Tongue (tissue), 2 donors: Measurements from ENCODE around the gene PADI1. TPM values are rescaled to one million over a fixed set of nuclear protein-coding genes. Genes with fewer than 3 reads are reported as not detected.

Experiments
- DNase-seq: peaks from one replicate; pipeline ENCODE4 v3.0.0-alpha.2; 2015
- total RNA-seq: library from RNA; depleted of rRNA; stranded (reverse); fragments of >200 nt; gene quantifications from one replicate; pipeline ENCODE4 v1.2.3, GENCODE V29; 2014

PADI1 gene
- 10.3 TPM for total RNA-seq

- DNase-seq, result no peak
Measured at GRCh38 chr1:17204546-17205440, at the start of gene PADI1. Gene PADI1, plus strand, starts transcription at chr1:17205128. Its CDS starts 90 bp downstream, at chr1:17205218.

GRCh38 chr1:17155257-17155920 is 49.5 kb upstream of the PADI1 start:
- DNase-seq, result no peak

- DNase-seq, result no peak
Measured at GRCh38 chr1:17156108-17156507, 48.8 kb upstream of the PADI1 start.

- no peak for DNase-seq
Measured at GRCh38 chr1:17158961-17159360, 46.0 kb upstream of the PADI1 start.

GRCh38 chr1:17161137-17161740 is 43.7 kb upstream of the PADI1 start:
- DNase-seq, result no peak

- no peak for DNase-seq
Measured at GRCh38 chr1:17161926-17162800, 42.8 kb upstream of the PADI1 start.

GRCh38 chr1:17162941-17163340 is 42.0 kb upstream of the PADI1 start:
- no peak for DNase-seq

GRCh38 chr1:17163371-17163770 is 41.6 kb upstream of the PADI1 start:
- DNase-seq, result no peak

- DNase-seq, result no peak
Measured at GRCh38 chr1:17163789-17164666, 40.9 kb upstream of the PADI1 start.

GRCh38 chr1:17165823-17166222 is 39.1 kb upstream of the PADI1 start:
- no peak for DNase-seq

GRCh38 chr1:17167041-17167785 is 37.7 kb upstream of the PADI1 start:
- DNase-seq, result no peak

- DNase-seq, result no peak
Measured at GRCh38 chr1:17167786-17168090, 37.2 kb upstream of the PADI1 start.

GRCh38 chr1:17168091-17168876 is 36.6 kb upstream of the PADI1 start:
- DNase-seq, result no peak

- no peak for DNase-seq
Measured at GRCh38 chr1:17170571-17170970, 34.4 kb upstream of the PADI1 start.

GRCh38 chr1:17173217-17173616 is 31.7 kb upstream of the PADI1 start:
- DNase-seq, result no peak

- no peak for DNase-seq
Measured at GRCh38 chr1:17176306-17177061, 28.4 kb upstream of the PADI1 start.

- DNase-seq, result no peak
Measured at GRCh38 chr1:17177651-17178050, 27.3 kb upstream of the PADI1 start.

- DNase-seq, result no peak
Measured at GRCh38 chr1:17181781-17182464, 23.0 kb upstream of the PADI1 start.
